GM23338 (cell line): ENCODE data around the gene HENMT1. TPM values are rescaled to one million over a fixed set of nuclear protein-coding genes. Genes with fewer than 3 reads are reported as not detected.

Source experiments
- ATAC-seq: fragments of 200-7000 bp; cut with Tn5 transposase; 3 replicates; pipeline ENCODE4 v1.9.1; 2020
- DNase-seq: peaks from one replicate; pipeline ENCODE4 v3.0.0-alpha.2; 2015; ENCODE audit warnings: low spot score
- H2AFZ ChIP-seq: fragments of 200-600 bp; sonication (generic); 2 replicates; pipeline ENCODE4 v1.8.0; 2016; ENCODE audit warnings: antibody characterized with exemption, mild to moderate bottlenecking, moderate library complexity
- H3F3A ChIP-seq: fragments of 200-600 bp; sonication (generic); replicated peaks from 2 replicates; pipeline ENCODE4 v1.8.0; 2017; ENCODE audit warnings: antibody characterized with exemption, mixed run types, low read depth
- H3K27ac ChIP-seq: fragments of 200-600 bp; sonication (generic); 2 replicates; pipeline ENCODE4 v1.6.1; 2016; ENCODE audit warnings: low read depth
- H3K27me3 ChIP-seq: fragments of 200-600 bp; sonication (generic); 2 replicates; pipeline ENCODE4 v1.8.0; 2016; ENCODE audit warnings: mild to moderate bottlenecking, mixed run types, moderate library complexity; ENCODE audit not compliant: insufficient read depth
- H3K36me3 ChIP-seq: fragments of 200-600 bp; sonication (generic); 2 replicates; pipeline ENCODE4 v1.8.0; 2016; ENCODE audit warnings: mild to moderate bottlenecking; ENCODE audit not compliant: insufficient read depth
- H3K4me1 ChIP-seq: fragments of 200-600 bp; sonication (generic); 2 replicates; pipeline ENCODE4 v1.8.0; 2016; ENCODE audit warnings: mild to moderate bottlenecking, moderate library complexity; ENCODE audit not compliant: insufficient read depth
- H3K4me2 ChIP-seq: fragments of 200-600 bp; sonication (generic); 2 replicates; pipeline ENCODE4 v1.7.1; 2017; ENCODE audit warnings: mixed run types
- H3K4me3 ChIP-seq: fragments of 200-600 bp; sonication (generic); 2 replicates; pipeline ENCODE4 v1.6.1; 2016; ENCODE audit warnings: mixed run types
- H3K79me2 ChIP-seq: fragments of 200-600 bp; sonication (generic); replicated peaks from 2 replicates; pipeline ENCODE4 v1.8.0; 2017; ENCODE audit warnings: mild to moderate bottlenecking; ENCODE audit not compliant: insufficient read depth
- H3K9me2 ChIP-seq: fragments of 200-600 bp; sonication (generic); 2 replicates; pipeline ENCODE4 v1.8.0; 2017; ENCODE audit not compliant: insufficient read depth
- H4K20me1 ChIP-seq: fragments of 200-600 bp; sonication (generic); replicated peaks from 2 replicates; pipeline ENCODE4 v1.8.0; 2017; ENCODE audit warnings: mild to moderate bottlenecking; ENCODE audit not compliant: insufficient read depth
- H3K27ac Mint-ChIP-seq: 2 replicates; pipeline ENCODE4 v1.8.0; 2020; ENCODE audit warnings: inconsistent platforms, mild to moderate bottlenecking, moderate library complexity, mixed read lengths
- H3K27me3 Mint-ChIP-seq: 3 replicates; pipeline ENCODE4 v1.8.0; 2022; ENCODE audit warnings: low read depth, mild to moderate bottlenecking, moderate library complexity, mixed read lengths, inconsistent platforms; ENCODE audit not compliant: insufficient read depth, poor library complexity
- H3K36me3 Mint-ChIP-seq: 3 replicates; pipeline ENCODE4 v1.8.0; 2021; ENCODE audit warnings: low read depth, mild to moderate bottlenecking, inconsistent platforms, moderate library complexity, mixed read lengths
- H3K4me1 Mint-ChIP-seq: 3 replicates; pipeline ENCODE4 v1.8.0; 2020; ENCODE audit warnings: mild to moderate bottlenecking, inconsistent platforms, mixed read lengths
- H3K4me3 Mint-ChIP-seq: 3 replicates; pipeline ENCODE4 v1.8.0; 2021; ENCODE audit warnings: moderate library complexity, mild to moderate bottlenecking, inconsistent platforms, mixed read lengths
- H3K9me3 Mint-ChIP-seq: 3 replicates; pipeline ENCODE4 v1.8.0; 2020; ENCODE audit warnings: moderate library complexity, mild to moderate bottlenecking, inconsistent platforms, mixed read lengths
- CTCF ChIP-seq, 2 experiments: fragments of 200-600 bp in 1 of 2; sonication (generic) in 1 of 2; conservative IDR thresholded peaks; 2 replicates each; pipeline versions ENCODE4 v1.5.1 to v1.6.1; 2016 to 2017; ENCODE audit warnings: antibody characterized with exemption in 2 of 2, low read depth in 2 of 2, mild to moderate bottlenecking in 2 of 2, moderate library complexity in 1 of 2
- ETS1 ChIP-seq: IDR thresholded peaks from 2 replicates; pipeline ENCODE4 v1.6.1; 2016; ENCODE audit warnings: antibody characterized with exemption
- EZH2 ChIP-seq: fragments of 200-600 bp; sonication (generic); IDR thresholded peaks from one replicate; pipeline ENCODE4 v1.8.0; 2017; ENCODE audit warnings: antibody characterized with exemption, mild to moderate bottlenecking, low read depth; ENCODE audit not compliant: unreplicated experiment
- EZH2phosphoT487 ChIP-seq: fragments of 200-600 bp; sonication (generic); IDR thresholded peaks from one replicate; pipeline ENCODE4 v1.8.1; 2018; ENCODE audit warnings: antibody characterized with exemption; ENCODE audit not compliant: unreplicated experiment
- JUNB ChIP-seq: IDR thresholded peaks from one replicate; pipeline ENCODE4 v1.6.1; 2016; ENCODE audit warnings: antibody characterized with exemption; ENCODE audit not compliant: unreplicated experiment
- NANOG ChIP-seq: IDR thresholded peaks from 2 replicates; pipeline ENCODE4 v1.6.1; 2016; ENCODE audit warnings: antibody characterized with exemption, borderline replicate concordance
- POLR2AphosphoS5 ChIP-seq: IDR thresholded peaks from 2 replicates; pipeline ENCODE4 v1.6.1; 2016; ENCODE audit warnings: antibody characterized with exemption, low read depth
- REST ChIP-seq: IDR thresholded peaks from one replicate; pipeline ENCODE4 v1.6.1; 2018; ENCODE audit warnings: antibody characterized with exemption; ENCODE audit not compliant: unreplicated experiment
- STAT1 ChIP-seq: IDR thresholded peaks from one replicate; pipeline ENCODE4 v1.6.1; 2016; ENCODE audit warnings: antibody characterized with exemption; ENCODE audit not compliant: unreplicated experiment
- ZNF114 ChIP-seq: fragments of 250-450 bp; sonication (Bioruptor Pico); IDR thresholded peaks from 2 replicates; pipeline ENCODE4 v1.5.0; 2020; ENCODE audit warnings: mild to moderate bottlenecking, moderate library complexity
- ZNF462 ChIP-seq: fragments of 250-450 bp; sonication (Bioruptor Pico); IDR thresholded peaks from 2 replicates; pipeline ENCODE4 v1.5.0; 2020; ENCODE audit warnings: mild to moderate bottlenecking, moderate library complexity
- polyA plus RNA-seq: library from polyadenylated mRNA; unstranded; fragments of >200 nt; fragmentation: Nextera tagmentation; extraction: Ambion mirVana; gene quantifications from 2 replicates; pipeline ENCODE4 v1.2.1, GENCODE V29; 2016
- total RNA-seq: library from RNA; depleted of rRNA; stranded (reverse); fragments of >200 nt; shearing (Covaris generic); gene quantifications from 2 replicates; pipeline ENCODE4 v1.2.3, GENCODE V29; 2014

HENMT1 gene
- total and polyA plus RNA-seq, 2 experiments from 2014 or later = 4.7 to 9.7 TPM

DNA sequence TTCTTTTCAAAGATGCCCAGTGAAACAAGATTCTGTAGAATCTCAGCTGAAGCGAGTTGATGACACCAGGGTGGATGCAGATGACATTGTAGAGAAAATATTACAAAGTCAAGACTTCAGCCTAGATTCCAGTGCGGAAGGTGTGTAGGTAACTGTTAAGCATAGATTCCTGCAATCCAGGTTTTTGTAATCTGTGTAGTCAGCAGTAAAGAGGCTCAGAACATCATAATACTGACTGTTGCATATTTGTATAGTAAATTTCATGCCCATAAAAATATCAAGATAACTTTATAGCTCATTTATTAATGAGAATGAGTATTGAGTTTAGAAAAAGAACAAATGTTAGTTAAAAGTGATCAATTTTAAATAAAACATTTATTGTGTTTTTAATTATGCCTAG is 32.2 kb downstream of the HENMT1 start:
- Histone ChIP-seq H3K9me2 (no peaks in the 10 kb centered on the region), H3K4me1 (no peaks in the 10 kb centered on the region), H3K4me3 (no peak overlapping the region), H3K27me3 (no peaks in the 10 kb centered on the region), H2AFZ (no peak overlapping the region), H3K27ac (no peak overlapping the region), H3K4me2 (no peak overlapping the region), H3K79me2 (no peaks in the 10 kb centered on the region), H3K36me3 (peaks cover 10% of the 10 kb centered on the region; the same call in 1 of the 2 replicates), H4K20me1 (no peaks in the 10 kb centered on the region; the same call in 1 of the 2 replicates), H3F3A (no peaks in the 10 kb centered on the region)
- TF ChIP-seq EZH2 (no peak), ETS1 (no peak), NANOG (no peak), REST (no peak), ZNF114 (CRISPR knock-in tag) (no peak), STAT1 (no peak), POLR2AphosphoS5 (no peak), EZH2phosphoT487 (no peak), ZNF462 (no peak), JUNB (no peak), CTCF (conservative IDR thresholded peaks at IDR 0.05; ENCODE audit: low read depth in 2 of 2) (no peak)
- no peak overlapping the region for H3K4me3 Mint-ChIP-seq
- H3K27me3 Mint-ChIP-seq = no peaks in the 10 kb centered on the region
- no peaks in the 10 kb centered on the region for H3K9me3 Mint-ChIP-seq
- H3K27ac Mint-ChIP-seq = no peak overlapping the region
- peaks cover 11% of the 10 kb centered on the region; the same call in 1 of the 3 replicates for H3K36me3 Mint-ChIP-seq
- no peak for DNase-seq
- no peak for ATAC-seq
- peaks cover 4% of the 10 kb centered on the region; the same call in 2 of the 3 replicates for H3K4me1 Mint-ChIP-seq
